Measurements from ENCODE around the gene AHDC1.

The AHDC1 gene

GRCh38 chr1:27507960-27508665 lies 95.8 kb downstream of the AHDC1 start:
- H3K9me3 ChIP-seq (ENCODE audit: control insufficient read depth, insufficient read depth, low read length) = no peaks in the 10 kb centered on the region
- H3K9me2 ChIP-seq (replicated peaks; ENCODE audit: control insufficient read depth, low read length) = no peaks in the 10 kb centered on the region
- no peaks in the 10 kb centered on the region for H3F3A ChIP-seq (ENCODE audit: control insufficient read depth, insufficient read depth)
- TF ChIP-seq EZH2phosphoT487 (IDR thresholded peaks at IDR 0.05; ENCODE audit: borderline replicate concordance, low read length) (no peak), CTCF (IDR thresholded peaks at IDR 0.05; ENCODE audit: low read depth, low read length, poor library complexity, severe bottlenecking) (no peak)
- no peak overlapping the region for H3K27ac ChIP-seq (ENCODE audit: low read depth, low read length)
- no peaks in the 10 kb centered on the region for H3K4me1 ChIP-seq (ENCODE audit: control insufficient read depth, low read length)
- no peaks in the 10 kb centered on the region for H3K36me3 ChIP-seq (ENCODE audit: control insufficient read depth, low read length)
- no peaks in the 10 kb centered on the region for H3K79me2 ChIP-seq (ENCODE audit: control insufficient read depth, low read length)
- no peaks in the 10 kb centered on the region for H3K27me3 ChIP-seq (ENCODE audit: control insufficient read depth, low read length)
- no peak overlapping the region for H3K4me3 ChIP-seq (ENCODE audit: low read length)
- no peak overlapping the region for H3K4me2 ChIP-seq (ENCODE audit: low read length)
- H4K20me1 ChIP-seq (ENCODE audit: control insufficient read depth, insufficient read depth, low read depth, low read length) = no peaks in the 10 kb centered on the region

GRCh38 chr1:27506703-27507102 lies 97.2 kb downstream of the AHDC1 start:
- no peaks in the 10 kb centered on the region for H3K9me3 ChIP-seq (ENCODE audit: control insufficient read depth, insufficient read depth, low read length)
- H3K4me2 ChIP-seq (ENCODE audit: low read length) = no peak overlapping the region
- no peak for TF ChIP-seq EZH2phosphoT487 (IDR thresholded peaks at IDR 0.05; ENCODE audit: borderline replicate concordance, low read length)
- no peak for TF ChIP-seq CTCF (IDR thresholded peaks at IDR 0.05; ENCODE audit: low read depth, low read length, poor library complexity, severe bottlenecking)
- no peaks in the 10 kb centered on the region for H3K4me1 ChIP-seq (ENCODE audit: control insufficient read depth, low read length)
- 0 out of 2 replicates have a peak, but pooled peaks cover 4% of the 10 kb centered on the region for H3F3A ChIP-seq (ENCODE audit: control insufficient read depth, insufficient read depth)
- H4K20me1 ChIP-seq (ENCODE audit: control insufficient read depth, insufficient read depth, low read depth, low read length) = no peaks in the 10 kb centered on the region
- H3K79me2 ChIP-seq (ENCODE audit: control insufficient read depth, low read length) = no peaks in the 10 kb centered on the region
- H3K36me3 ChIP-seq (ENCODE audit: control insufficient read depth, low read length) = no peaks in the 10 kb centered on the region
- no peak overlapping the region for H3K27ac ChIP-seq (ENCODE audit: low read depth, low read length)
- no peaks in the 10 kb centered on the region for H3K9me2 ChIP-seq (replicated peaks; ENCODE audit: control insufficient read depth, low read length)
- H3K4me3 ChIP-seq (ENCODE audit: low read length) = no peak overlapping the region
- no peaks in the 10 kb centered on the region for H3K27me3 ChIP-seq (ENCODE audit: control insufficient read depth, low read length)

GRCh38 chr1:27505420-27505680 lies 98.6 kb downstream of the AHDC1 start:
- no peak for TF ChIP-seq EZH2phosphoT487 (IDR thresholded peaks at IDR 0.05; ENCODE audit: borderline replicate concordance, low read length)
- TF ChIP-seq CTCF (IDR thresholded peaks at IDR 0.05; ENCODE audit: low read depth, low read length, poor library complexity, severe bottlenecking) = no peak
- H3K4me3 ChIP-seq (ENCODE audit: low read length) = no peak overlapping the region
- H3K4me2 ChIP-seq (ENCODE audit: low read length) = no peak overlapping the region
- H3K4me1 ChIP-seq (ENCODE audit: control insufficient read depth, low read length) = peaks cover 5% of the 10 kb centered on the region
- 0 out of 2 replicates have a peak, but pooled peaks cover 4% of the 10 kb centered on the region for H3F3A ChIP-seq (ENCODE audit: control insufficient read depth, insufficient read depth)
- no peaks in the 10 kb centered on the region for H3K9me2 ChIP-seq (replicated peaks; ENCODE audit: control insufficient read depth, low read length)
- H3K27ac ChIP-seq (ENCODE audit: low read depth, low read length) = no peak overlapping the region
- no peaks in the 10 kb centered on the region for H3K79me2 ChIP-seq (ENCODE audit: control insufficient read depth, low read length)
- no peaks in the 10 kb centered on the region for H4K20me1 ChIP-seq (ENCODE audit: control insufficient read depth, insufficient read depth, low read depth, low read length)
- H3K9me3 ChIP-seq (ENCODE audit: control insufficient read depth, insufficient read depth, low read length) = no peaks in the 10 kb centered on the region
- no peaks in the 10 kb centered on the region for H3K27me3 ChIP-seq (ENCODE audit: control insufficient read depth, low read length)
- no peaks in the 10 kb centered on the region for H3K36me3 ChIP-seq (ENCODE audit: control insufficient read depth, low read length)
